ENCODE data around the gene PITX2. TPM values are rescaled to one million over a fixed set of nuclear protein-coding genes. Genes with fewer than 3 reads are reported as not detected.

Gene PITX2
- polyA plus RNA-seq, 2 of the 4 experiments (the other 2 are of a cell fraction): 1.1 to 2.6 TPM

- Histone ChIP-seq H3K27ac (no peak overlapping the region), H3K9me3 (no peaks in the 10 kb centered on the region), H3K4me2 (no peak overlapping the region), H3K4me3 (no peak overlapping the region), H3K4me1 (no peaks in the 10 kb centered on the region)
- TF ChIP-seq NR3C1 (IDR thresholded peaks at IDR 0.05) (no peak), BCL3 (IDR thresholded peaks at IDR 0.05) (no peak), SREBF2 (IDR thresholded peaks at IDR 0.05) (no peak), POLR2AphosphoS2 (conservative IDR thresholded peaks at IDR 0.05; ENCODE audit: low read length) (no peak), ATOH8 (CRISPR knock-in tag; IDR thresholded peaks at IDR 0.05; ENCODE audit: low read depth) (no peak), RARB (CRISPR knock-in tag; IDR thresholded peaks at IDR 0.05) (no peak), RFX5 (IDR thresholded peaks at IDR 0.05) (no peak)
- DNase-seq (ENCODE audit: low read depth in 1 of 2, low spot score in 1 of 2): no peak
- no peak for ATAC-seq
- FAIRE-seq: no peak
- ChIA-PET CTCF (interaction anchor here (1.7 to 3.6 kb wide), 2 partner anchors 11 to 13 kb away, joined by 3 to 12 read pairs; no protein-coding TSS in a partner anchor), POLR2A (no interaction called here)
- 83% methylated on average over 7 of the region's 7 CpGs for WGBS (ENCODE audit: missing lambda C conversion rate)
Observed at GRCh38 chr4:110620322-110620690, 2.6 kb downstream of the PITX2 start.

GRCh38 chr4:110619463-110620247 is 3.2 kb downstream of the PITX2 start:
- DNase-seq (ENCODE audit: low read depth in 1 of 2, low spot score in 1 of 2): no peak
- WGBS (ENCODE audit: missing lambda C conversion rate): 90% methylated on average over 34 of the region's 35 CpGs
- no peak for ATAC-seq
- ChIA-PET POLR2A (no interaction called here), CTCF (interaction anchor here (1.7 to 3.6 kb wide), 2 partner anchors 12 to 13 kb away, joined by 3 to 12 read pairs; no protein-coding TSS in a partner anchor)
- Histone ChIP-seq H3K4me1 (no peaks in the 10 kb centered on the region), H3K4me2 (no peak overlapping the region), H3K27ac (no peak overlapping the region), H3K4me3 (no peak overlapping the region), H3K9me3 (no peaks in the 10 kb centered on the region)
- TF ChIP-seq CBX8 (IDR thresholded peaks at IDR 0.05) (no peak), REST (IDR thresholded peaks at IDR 0.05) (no peak), BHLHE40 (IDR thresholded peaks at IDR 0.05; ENCODE audit: low read depth, low read length) (no peak), ATOH8 (CRISPR knock-in tag; IDR thresholded peaks at IDR 0.05; ENCODE audit: low read depth) (no peak)
- FAIRE-seq: no peak

- ATAC-seq: no peak
- no peak overlapping the region for H3K4me2 ChIP-seq
- H3K4me1 ChIP-seq: no peaks in the 10 kb centered on the region
- no peak overlapping the region for H3K4me3 ChIP-seq
- no peak for DNase-seq (ENCODE audit: low read depth in 1 of 2, low spot score in 1 of 2)
- ChIA-PET CTCF (no interaction called here), POLR2A (no interaction called here)
- 83% methylated on average over 35 of the region's 45 CpGs for WGBS (ENCODE audit: missing lambda C conversion rate)
- no peak for FAIRE-seq
- no peaks in the 10 kb centered on the region for H3K9me3 ChIP-seq
- no peak overlapping the region for H3K27ac ChIP-seq
- TF ChIP-seq PHF8 (IDR thresholded peaks at IDR 0.05; ENCODE audit: borderline replicate concordance, low read depth): no peak
- TF ChIP-seq REST (IDR thresholded peaks at IDR 0.05): no peak
- no peak for TF ChIP-seq EHMT2 (IDR thresholded peaks at IDR 0.05; ENCODE audit: low read depth)
- TF ChIP-seq ZSCAN20 (CRISPR knock-in tag; IDR thresholded peaks at IDR 0.05): no peak
- TF ChIP-seq RARB (CRISPR knock-in tag; IDR thresholded peaks at IDR 0.05): no peak
- no peak for TF ChIP-seq NPAS2 (CRISPR knock-in tag; IDR thresholded peaks at IDR 0.05; ENCODE audit: borderline replicate concordance)
- no peak for TF ChIP-seq RNF2 (IDR thresholded peaks at IDR 0.05; ENCODE audit: borderline replicate concordance, low read depth)
- TF ChIP-seq E2F6 (IDR thresholded peaks at IDR 0.05; ENCODE audit: borderline replicate concordance, low read depth): no peak
- no peak for TF ChIP-seq ESRRA (IDR thresholded peaks at IDR 0.05; ENCODE audit: borderline replicate concordance, low read length)
- no peak for TF ChIP-seq HOXA7 (CRISPR knock-in tag; IDR thresholded peaks at IDR 0.05)
Observed at GRCh38 chr4:110618581-110619462, 4.1 kb downstream of the PITX2 start.

Data from A549 (cell line).